Kidney epithelial cell (primary cell): ENCODE results near the gene KRTAP1-4. TPM values are rescaled to one million over a fixed set of nuclear protein-coding genes. Genes with fewer than 3 reads are reported as not detected.

Experiments used
- DNase-seq: peaks from one replicate; pipeline ENCODE4 v3.0.0-alpha.2; 2010; ENCODE audit warnings: low read depth
- H3K27me3 ChIP-seq: 2 replicates; pipeline ENCODE4 v1.6.0; 2011; ENCODE audit warnings: low read length; ENCODE audit not compliant: control insufficient read depth, insufficient read depth
- H3K36me3 ChIP-seq: 2 replicates; pipeline ENCODE4 v1.5.1; 2011; ENCODE audit warnings: low read length; ENCODE audit not compliant: control insufficient read depth, insufficient read depth
- H3K4me3 ChIP-seq: 2 replicates; pipeline ENCODE4 v1.5.1; 2011; ENCODE audit warnings: low read depth, mild to moderate bottlenecking, control low read depth, low read length
- total RNA-seq: library from RNA; depleted of rRNA; stranded (reverse); fragments of >200 nt; gene quantifications from 2 replicates; pipeline ENCODE4 v1.2.3, GENCODE V29; 2015
- TF ChIP-seq, protein P1 (sequence below): IDR thresholded peaks from 2 replicates; pipeline ENCODE4 v1.5.1; 2011; ENCODE audit warnings: mild to moderate bottlenecking, moderate library complexity, low read length, control low read depth, inconsistent platforms; ENCODE audit not compliant: insufficient read depth, poor library complexity, severe bottlenecking

KRTAP1-4 gene, protein sequence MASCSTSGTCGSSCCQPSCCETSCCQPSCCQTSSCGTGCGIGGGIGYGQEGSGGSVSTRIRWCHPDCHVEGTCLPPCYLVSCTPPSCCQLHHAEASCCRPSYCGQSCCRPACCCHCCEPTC
- total RNA-seq, result not detected in 2 replicates

DNA sequence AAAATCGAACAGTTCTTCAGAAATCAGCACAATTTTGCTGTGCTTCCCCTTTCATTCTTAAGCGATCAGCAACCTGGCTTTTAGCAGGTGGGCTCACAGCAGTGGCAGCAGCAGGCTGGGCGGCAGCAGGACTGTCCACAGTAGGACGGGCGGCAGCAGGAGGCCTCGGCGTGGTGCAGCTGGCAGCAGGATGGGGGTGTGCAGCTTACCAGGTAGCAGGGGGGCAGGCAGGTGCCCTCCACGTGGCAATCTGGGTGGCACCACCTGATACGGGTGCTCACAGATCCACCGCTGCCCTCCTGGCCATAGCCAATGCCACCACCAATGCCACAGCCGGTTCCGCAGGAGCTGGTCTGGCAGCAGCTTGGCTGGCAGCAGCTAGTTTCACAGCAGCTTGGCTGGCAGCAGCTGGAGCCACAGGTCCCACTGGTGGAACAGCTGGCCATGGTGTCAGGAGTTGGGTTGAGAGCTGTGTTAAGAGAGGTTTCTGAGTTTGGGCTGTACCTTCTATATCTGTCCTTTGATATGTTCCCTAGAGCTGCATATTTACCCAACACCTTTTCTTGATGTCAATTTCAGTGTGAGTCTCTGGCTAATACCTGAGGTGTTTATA is at the start of gene KRTAP1-4:
Gene KRTAP1-4 (minus strand): TSS at position 563 of the 613 bp plus-strand sequence. CDS start 117 bp downstream, at position 446.
- no peak for DNase-seq
- Histone ChIP-seq H3K4me3 (no peak within 1 kb of the TSS), H3K27me3 (no peaks in the 10 kb centered on the region), H3K36me3 (no peaks in the 10 kb centered on the region)
- TF ChIP-seq, protein P1, sequence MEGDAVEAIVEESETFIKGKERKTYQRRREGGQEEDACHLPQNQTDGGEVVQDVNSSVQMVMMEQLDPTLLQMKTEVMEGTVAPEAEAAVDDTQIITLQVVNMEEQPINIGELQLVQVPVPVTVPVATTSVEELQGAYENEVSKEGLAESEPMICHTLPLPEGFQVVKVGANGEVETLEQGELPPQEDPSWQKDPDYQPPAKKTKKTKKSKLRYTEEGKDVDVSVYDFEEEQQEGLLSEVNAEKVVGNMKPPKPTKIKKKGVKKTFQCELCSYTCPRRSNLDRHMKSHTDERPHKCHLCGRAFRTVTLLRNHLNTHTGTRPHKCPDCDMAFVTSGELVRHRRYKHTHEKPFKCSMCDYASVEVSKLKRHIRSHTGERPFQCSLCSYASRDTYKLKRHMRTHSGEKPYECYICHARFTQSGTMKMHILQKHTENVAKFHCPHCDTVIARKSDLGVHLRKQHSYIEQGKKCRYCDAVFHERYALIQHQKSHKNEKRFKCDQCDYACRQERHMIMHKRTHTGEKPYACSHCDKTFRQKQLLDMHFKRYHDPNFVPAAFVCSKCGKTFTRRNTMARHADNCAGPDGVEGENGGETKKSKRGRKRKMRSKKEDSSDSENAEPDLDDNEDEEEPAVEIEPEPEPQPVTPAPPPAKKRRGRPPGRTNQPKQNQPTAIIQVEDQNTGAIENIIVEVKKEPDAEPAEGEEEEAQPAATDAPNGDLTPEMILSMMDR, result no peak

- DNase-seq, result no peak
- Histone ChIP-seq H3K4me3 (no peak overlapping the region), H3K27me3 (no peaks in the 10 kb centered on the region), H3K36me3 (no peaks in the 10 kb centered on the region)
- TF ChIP-seq, protein P1, result no peak
These were observed 46.8 kb upstream of the KRTAP1-4 start for GRCh38 chr17:41076788-41077187.

DNA sequence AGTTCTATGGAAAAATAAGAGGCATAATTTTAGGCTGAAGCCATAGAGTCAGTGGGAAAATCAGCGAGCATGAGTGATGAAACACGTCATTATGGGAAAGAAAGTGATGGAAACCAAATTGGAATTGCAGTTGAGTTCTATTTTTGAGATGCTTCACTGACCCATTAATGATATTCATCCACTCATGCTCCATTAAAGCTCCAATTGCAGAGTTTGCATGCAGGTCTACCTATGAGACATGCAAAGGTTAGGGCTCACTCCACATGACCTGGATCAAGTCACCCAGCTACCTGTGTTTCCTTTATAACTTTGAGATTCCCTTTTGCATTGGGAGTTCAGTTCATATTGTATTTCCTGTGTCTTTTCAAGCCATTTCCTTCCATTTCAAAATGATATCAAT is 43.7 kb upstream of the KRTAP1-4 start:
- H3K36me3 ChIP-seq, result no peaks in the 10 kb centered on the region
- TF ChIP-seq, protein P1, result no peak
- H3K27me3 ChIP-seq, result no peaks in the 10 kb centered on the region
- no peak overlapping the region for H3K4me3 ChIP-seq
- no peak for DNase-seq

DNA sequence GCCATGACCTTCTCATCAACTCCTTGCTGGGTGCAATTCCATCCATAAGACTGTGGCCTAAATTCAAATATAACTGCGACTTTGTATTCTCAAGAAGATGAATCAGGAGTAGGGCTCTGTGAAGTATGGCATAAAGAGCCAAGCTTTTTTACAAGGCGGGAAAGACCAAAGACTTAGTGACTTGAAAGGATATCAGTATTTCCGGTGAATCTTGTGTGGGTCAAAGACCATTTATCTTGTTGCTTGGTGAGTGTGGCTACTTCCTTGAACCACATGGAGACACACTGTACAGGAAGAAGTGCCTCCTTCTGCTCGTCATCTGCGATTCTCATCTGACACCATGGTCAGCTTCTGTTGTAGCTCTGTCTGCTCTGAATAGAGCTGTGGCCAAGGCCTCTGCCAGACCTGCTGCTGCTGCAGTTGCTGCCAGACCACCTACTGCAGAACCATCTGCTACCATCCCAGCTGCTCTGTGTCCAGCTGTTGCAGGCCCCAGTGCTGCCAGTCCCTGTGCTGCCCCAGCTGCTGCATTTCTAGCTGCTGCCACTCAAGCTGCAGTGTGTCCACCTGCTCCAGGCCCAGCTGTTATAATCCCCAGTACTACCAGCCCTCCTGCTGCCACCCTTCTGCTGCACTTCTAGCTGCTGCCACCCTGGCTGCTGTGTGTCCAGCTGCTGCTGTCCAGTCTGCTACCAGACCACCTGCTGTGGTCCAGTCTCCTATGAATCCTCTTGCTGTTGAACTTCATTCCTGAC is 41.8 kb upstream of the KRTAP1-4 start:
- no peak for DNase-seq
- TF ChIP-seq, protein P1, result no peak
- Histone ChIP-seq H3K27me3 (no peaks in the 10 kb centered on the region), H3K36me3 (no peaks in the 10 kb centered on the region), H3K4me3 (no peak overlapping the region)

DNA sequence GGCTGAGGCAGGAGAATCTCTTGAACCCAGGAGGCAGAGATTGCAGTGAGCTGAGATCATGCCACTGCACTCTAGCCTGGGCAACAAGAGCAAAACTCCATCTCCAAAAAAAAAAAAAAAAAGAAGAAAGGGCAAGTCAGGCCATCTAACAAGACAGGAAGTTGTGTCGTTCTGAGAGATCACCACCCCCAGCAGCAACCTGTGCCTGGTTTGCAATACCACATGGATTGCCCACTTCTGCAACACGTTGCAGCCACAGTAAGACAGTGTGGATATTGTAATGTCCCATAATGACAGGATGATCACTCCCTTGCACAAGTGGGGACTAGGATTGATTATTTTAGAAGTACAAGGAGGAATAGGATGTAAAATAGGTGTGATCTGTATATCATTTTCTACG is 39.0 kb upstream of the KRTAP1-4 start:
- no peak for DNase-seq
- no peaks in the 10 kb centered on the region for H3K36me3 ChIP-seq
- TF ChIP-seq, protein P1, result no peak
- no peak overlapping the region for H3K4me3 ChIP-seq
- no peaks in the 10 kb centered on the region for H3K27me3 ChIP-seq
